Adrenal gland (tissue), 5 donors: Measurements from ENCODE around the gene BCAS4.

Experiments
- POLR2A ChIP-seq, 2 donors: fragments of 450-650 bp; IDR thresholded peaks; one replicate each; pipeline ENCODE4 v1.6.1; 2017; ENCODE audit warnings: antibody characterized with exemption in 2 of 2, mild to moderate bottlenecking in 2 of 2, moderate library complexity in 1 of 2
- TF ChIP-seq, protein P1 (sequence below), 6 experiments: fragments of 450-650 bp in 4 of 6; fragments of 200-600 bp in 2 of 6; sonication (generic) in 1 of 6; IDR thresholded peaks; 1 replicate in 5 of 6; 2 replicates in 1 of 6; pipeline versions ENCODE4 v1.5.1 to v1.8.0; 2016 to 2021; ENCODE audit warnings: antibody characterized with exemption in 6 of 6, mild to moderate bottlenecking in 2 of 6, moderate library complexity in 1 of 6
- donor health status: DM: no; HTN: no; CAD: no.

DNA sequence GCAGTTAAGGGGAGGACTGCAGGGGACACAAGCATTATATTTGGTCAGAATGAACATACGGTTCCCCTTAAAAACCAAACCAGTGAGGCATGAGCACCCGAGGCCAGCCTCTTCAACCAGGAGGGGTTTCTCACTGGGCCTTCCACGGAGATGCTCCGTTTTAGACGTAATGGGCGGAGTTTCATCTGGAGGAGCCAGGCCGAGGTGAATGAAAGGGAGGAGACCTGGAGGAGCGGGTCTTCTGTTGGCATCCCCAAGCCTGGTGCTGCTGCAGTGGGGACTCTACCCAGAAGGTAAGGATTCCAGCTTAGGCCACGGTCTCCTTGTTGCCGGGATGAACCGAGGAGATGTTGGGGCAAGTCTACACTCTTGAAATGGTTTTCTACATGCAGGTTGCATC lies 89.0 kb downstream of the BCAS4 start:
- TF ChIP-seq, protein P1, sequence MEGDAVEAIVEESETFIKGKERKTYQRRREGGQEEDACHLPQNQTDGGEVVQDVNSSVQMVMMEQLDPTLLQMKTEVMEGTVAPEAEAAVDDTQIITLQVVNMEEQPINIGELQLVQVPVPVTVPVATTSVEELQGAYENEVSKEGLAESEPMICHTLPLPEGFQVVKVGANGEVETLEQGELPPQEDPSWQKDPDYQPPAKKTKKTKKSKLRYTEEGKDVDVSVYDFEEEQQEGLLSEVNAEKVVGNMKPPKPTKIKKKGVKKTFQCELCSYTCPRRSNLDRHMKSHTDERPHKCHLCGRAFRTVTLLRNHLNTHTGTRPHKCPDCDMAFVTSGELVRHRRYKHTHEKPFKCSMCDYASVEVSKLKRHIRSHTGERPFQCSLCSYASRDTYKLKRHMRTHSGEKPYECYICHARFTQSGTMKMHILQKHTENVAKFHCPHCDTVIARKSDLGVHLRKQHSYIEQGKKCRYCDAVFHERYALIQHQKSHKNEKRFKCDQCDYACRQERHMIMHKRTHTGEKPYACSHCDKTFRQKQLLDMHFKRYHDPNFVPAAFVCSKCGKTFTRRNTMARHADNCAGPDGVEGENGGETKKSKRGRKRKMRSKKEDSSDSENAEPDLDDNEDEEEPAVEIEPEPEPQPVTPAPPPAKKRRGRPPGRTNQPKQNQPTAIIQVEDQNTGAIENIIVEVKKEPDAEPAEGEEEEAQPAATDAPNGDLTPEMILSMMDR (IDR thresholded peaks at IDR 0.05) = no peak
- TF ChIP-seq POLR2A (IDR thresholded peaks at IDR 0.05) = no peak
